Measurements from ENCODE around the gene SAC3D1.

The SAC3D1 gene

DNA sequence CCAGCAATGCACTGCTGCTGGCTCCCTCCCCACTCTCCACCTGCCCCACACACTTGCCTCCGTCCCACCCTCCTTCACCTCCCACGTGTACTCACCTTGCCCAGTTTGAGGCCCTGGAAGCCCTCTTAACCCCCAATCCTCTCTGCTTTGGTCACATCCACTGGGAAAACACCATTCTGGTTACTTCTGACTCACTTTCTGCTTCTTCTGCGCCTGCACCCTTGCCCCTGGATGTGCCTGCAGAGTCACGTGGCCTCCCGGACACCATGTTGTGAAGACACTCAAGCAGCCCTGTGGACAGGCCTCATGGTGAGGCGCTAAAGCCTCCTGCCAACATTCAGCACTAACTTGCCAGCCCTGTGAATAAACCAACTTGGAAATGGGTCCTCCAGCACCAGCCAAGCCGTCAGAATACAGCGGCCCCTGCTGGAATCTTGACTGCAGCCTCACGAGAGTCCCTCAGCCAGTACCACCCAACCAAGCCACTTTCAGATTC lies 20.0 kb downstream of the SAC3D1 start:
- no peak for DNase-seq (ENCODE audit: low spot score)

DNA sequence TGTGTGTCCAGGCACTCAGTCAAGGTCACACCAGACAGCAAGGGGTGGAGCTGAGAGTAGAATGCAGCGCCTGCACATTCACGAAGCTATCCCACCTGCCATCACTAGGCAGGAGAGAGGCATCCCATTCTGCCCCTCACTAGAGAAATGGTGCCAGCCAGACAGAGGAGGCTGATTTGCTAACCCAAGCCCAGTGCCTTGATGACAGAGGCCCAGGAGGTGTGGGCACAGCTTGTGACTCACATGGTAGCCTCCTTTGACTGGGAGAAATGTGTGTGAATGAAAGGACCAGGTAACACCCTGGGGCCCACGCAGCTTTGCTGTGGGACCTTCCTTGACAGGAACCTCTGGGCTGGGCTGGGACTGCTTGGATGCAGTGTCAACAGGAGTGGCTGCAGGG lies 22.5 kb downstream of the SAC3D1 start:
- no peak for DNase-seq (ENCODE audit: low spot score)

DNA sequence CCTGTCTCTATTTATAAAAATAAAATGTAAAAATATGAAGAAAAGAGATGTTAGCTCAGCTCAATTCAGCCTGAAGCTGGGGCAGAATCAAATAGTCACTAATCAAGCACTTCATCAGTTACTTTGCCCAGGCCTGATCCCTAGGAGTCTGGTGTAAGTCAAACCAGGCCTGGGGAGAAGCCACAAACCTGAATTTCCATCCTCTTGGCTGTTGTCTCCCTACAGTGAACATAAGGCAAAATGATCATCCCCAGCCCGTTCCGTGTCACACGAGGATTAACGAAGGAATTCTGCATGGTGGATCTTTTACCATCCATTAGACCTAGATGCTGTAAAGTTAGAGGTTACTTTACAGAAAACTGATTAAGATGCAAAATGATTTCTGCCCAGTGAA lies 23.8 kb downstream of the SAC3D1 start:
- no peak for DNase-seq (ENCODE audit: low spot score)

DNA sequence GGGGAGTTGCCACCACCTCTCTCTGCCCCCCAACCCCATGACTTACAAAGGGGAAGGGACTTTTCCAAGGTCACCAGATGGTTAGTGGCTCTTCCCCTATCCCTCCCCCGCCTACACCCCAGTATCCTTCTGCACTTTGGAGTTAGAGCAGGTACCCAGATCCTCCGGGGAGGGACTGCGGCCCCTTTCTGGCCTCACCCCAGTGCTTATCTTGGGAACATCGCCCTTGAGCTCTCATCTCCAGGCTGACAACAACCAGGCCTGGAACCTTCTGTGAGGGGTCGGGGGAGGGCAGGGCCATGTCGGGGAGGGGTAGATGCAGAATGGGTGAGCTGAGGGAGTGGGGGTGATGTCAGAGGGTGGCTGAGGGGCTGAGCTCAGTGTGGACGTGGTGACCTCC lies 24.8 kb downstream of the SAC3D1 start:
- no peak for DNase-seq (ENCODE audit: low spot score)

DNA sequence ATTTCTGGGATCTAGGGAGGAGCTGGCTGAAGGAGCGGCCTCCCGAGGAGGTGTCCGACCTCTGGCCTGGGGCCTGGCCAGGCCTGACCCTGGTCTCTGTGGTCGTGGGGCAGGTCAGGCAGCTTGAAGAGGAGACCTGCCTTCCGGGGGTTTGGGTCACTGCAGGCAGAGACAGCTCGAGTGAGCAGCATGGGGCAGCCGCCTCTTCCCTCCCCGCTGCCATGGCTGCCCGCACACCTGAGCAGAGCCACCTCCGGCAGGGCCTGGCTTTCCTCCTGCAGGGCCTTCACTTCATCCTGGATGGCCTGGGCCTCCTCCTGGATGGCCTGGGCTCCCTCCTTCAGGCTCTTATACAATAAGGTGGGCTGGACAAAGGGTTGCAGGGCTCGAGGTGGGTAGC lies 25.3 kb downstream of the SAC3D1 start:
- no peak for DNase-seq (ENCODE audit: low spot score)

DNA sequence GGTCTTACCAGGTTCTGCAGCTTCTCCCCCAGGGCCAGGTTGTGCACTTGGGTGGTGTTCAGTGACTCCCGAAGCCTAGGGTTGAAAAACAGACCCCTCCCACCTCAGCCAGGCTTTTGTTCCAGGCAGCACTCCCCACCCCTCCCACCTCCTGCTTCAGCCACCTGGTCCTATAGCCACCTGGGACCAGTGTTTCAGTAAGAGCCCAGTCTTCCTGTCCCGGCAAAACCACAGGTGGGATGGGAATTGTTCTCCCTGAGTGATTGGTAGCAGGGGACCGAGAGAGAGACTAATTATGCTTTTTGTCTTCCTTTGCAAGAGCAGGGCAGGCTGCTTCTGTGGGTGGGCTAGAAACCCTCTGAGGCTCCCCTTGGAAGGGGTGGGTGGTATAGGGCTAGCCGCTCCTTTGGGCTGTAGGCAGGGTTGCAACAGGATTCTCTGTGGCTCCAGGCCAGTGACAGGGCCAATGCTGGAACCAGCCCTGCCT lies 25.8 kb downstream of the SAC3D1 start:
- DNase-seq (ENCODE audit: low spot score) = no peak

DNA sequence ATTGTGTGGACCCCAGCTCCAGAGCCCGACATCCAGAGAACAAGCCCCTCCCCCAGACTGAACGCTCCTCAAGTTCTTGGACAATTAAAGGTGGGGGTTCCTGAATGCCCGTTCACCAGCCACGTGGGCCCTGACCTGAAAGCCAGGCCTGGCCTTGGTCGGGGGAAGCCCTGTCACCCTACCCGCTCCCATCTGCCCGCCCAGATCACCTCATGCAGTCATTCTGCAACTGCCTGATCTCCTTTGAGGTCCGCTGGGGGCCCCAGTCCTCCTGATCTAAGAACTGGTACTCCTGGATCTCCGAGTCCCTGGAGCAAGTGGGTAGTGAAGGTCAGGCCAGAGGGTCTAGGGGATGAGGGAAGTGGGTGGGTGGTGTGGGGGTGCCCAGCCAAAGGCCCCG lies 26.4 kb downstream of the SAC3D1 start:
- no peak for DNase-seq (ENCODE audit: low spot score)

DNA sequence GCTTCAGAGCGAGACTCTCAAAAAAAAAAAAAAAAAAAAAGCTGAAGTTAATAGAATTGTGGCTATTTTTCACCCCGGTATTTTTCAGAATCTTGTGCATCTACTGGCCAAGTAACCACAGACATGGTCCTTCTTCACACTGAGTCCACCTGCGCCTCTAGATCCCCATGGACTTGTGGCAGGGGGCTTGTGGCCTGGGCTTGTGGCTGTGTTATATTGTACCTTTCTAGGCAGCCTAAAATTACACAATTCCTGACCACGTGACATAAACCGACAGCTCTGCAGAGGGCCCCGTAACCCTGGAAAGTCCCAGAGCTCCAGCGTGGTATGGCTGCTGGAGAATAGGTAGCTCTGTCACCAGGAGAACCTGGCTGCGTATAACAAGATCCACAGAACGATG lies 28.2 kb downstream of the SAC3D1 start:
- DNase-seq (ENCODE audit: low spot score) = no peak

DNA sequence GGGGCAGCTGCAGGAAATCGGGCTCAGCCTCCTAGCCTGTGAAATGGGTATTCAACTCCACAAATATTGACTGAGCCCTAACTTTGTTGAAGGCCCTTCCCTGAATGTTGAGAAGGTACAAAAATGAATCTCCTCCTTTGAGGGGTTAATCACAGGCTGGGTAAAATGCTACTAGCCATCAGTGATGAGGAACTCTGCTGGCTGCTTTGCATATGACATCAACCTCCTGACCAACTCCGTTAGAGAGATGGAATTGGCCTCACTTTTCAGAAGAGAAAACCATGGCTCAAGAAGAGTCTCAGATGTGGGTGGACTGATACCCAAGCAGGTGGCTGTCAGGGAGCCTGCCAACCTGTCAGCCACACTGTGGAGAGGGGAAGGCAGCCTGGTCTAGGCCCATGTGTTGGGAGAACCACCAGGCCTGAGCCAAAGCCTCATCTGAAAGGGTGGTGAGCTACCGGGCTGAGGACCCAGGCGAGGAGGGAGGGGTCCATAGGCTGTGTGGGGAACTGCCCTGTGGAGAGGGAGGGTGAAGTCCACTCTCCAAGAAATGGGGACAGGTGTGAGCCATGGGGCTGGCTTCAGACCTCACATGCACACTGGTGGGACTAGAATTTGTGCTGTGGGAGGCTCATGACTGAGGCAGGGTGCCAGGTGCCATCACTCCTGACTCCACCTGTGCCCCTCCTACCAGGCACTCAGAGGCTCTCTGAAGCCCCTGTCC lies 31.1 kb downstream of the SAC3D1 start:
- DNase-seq (ENCODE audit: low spot score) = no peak

DNA sequence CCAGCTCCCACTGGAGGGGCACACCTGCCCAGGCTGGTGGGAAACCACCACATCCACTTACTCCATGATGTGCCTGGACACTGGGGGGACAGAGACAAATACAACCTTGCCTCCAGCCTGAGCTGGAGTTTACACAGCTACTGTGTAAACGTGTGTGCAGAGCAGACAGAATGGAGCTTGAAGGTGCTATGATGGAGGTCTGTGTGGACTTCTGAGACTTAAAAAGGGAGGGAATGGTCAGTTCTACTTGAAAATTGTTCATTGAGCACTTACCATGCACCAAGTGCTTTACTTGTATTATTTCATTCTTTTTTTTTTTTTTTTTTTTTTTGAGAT lies 31.6 kb downstream of the SAC3D1 start:
- DNase-seq (ENCODE audit: low spot score) = no peak

DNA sequence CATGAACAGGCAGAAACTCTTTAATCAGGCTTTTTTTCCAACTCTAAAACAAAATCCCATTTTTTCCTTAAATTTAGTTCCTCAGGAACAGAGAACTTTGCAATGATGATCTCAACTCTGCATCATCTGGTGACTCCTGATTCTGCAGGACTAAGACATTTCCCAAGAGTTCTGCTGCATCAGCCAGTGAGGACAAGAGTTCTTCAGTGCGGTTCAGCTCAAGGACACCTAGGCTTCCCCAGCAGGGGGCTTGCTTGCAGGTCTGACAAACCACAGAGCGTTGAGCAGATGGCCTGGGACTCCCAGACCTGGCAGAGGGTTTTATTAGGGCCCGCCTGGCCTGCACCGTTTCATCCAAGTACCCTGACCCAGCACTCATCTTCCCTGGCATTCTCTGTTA lies 36.4 kb downstream of the SAC3D1 start:
- no peak for DNase-seq (ENCODE audit: low spot score)

DNA sequence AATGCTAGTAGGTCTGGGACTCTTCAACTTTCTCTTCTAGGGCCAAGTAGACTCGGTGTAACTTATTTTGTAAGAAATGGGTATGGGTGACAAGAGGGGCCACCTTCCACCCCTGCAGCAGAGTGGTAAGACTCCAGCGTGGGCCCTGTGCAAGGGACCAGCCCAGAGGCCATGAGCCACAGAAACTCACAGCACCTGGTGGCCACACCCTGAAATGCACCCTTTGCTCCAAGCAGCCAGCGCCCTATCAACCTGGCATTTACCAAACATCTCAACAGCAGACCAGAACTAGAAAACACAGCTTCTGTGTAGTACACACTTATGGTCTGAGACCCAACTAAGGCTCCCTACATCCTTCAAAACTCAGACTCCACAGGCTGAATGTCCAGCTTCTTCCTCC lies 37.1 kb downstream of the SAC3D1 start:
- peak; percentile 81 for DNase-seq (ENCODE audit: low spot score)

DNA sequence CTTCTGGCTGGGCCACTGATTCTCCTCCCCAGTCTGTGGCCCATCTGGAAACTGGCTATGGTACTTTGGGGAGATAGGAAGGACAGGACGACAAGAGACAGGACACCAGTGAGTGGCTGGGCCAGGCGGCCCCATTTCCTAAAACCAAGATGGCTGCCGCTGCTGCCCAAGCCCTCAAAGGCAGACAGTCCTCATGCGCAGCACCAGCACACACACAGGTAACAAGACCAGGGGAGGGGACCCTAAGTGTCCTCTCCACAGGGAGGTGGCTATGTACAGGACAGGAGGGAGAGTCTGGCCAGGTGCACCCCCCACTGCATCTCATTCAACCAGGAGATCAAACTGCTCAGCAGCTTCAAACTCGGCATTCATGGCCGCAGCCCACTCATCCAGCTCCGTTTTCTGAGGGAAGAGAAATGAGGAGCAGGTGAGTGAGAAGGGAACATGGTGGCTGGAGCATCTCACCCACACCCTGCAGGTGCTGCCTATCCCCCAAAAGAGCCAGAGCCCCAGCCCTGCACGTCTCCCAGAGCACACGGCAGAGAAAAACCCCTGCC lies 37.9 kb downstream of the SAC3D1 start:
- no peak for DNase-seq (ENCODE audit: low spot score)

DNA sequence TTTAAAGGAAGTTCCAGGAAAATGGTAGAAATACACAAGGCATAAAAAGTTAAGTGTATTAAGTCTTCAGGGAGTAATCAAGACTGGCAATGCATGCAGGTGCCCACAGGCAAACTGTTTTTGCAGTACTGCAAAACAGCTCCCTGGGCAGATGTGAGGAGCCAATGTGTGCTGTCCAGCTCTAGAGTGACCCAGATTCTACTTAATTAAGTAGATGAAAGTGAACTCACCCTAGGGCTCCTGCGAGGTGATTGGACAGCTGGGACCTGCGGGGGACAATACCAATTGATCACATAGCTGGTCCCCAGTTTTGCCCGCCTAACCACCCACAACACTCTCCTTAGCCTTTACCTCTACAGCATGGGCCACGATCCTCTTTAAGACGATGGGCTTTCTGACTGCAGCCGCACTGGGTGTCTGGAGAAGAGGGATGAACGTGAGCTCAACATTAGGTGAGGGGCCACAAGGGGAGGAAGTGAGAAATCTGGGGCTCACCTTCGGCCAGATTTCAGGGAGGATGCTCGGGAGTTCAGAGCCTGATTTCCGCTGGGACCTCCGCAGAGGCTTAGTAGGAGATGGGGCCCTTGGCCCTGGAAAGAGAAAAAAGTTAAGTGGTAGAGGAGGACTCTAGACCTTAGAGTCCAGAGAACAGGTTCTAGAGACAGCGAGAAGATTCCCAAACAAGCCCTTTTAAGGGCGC lies 42.3 kb downstream of the SAC3D1 start:
- DNase-seq (ENCODE audit: low spot score) = no peak

DNA sequence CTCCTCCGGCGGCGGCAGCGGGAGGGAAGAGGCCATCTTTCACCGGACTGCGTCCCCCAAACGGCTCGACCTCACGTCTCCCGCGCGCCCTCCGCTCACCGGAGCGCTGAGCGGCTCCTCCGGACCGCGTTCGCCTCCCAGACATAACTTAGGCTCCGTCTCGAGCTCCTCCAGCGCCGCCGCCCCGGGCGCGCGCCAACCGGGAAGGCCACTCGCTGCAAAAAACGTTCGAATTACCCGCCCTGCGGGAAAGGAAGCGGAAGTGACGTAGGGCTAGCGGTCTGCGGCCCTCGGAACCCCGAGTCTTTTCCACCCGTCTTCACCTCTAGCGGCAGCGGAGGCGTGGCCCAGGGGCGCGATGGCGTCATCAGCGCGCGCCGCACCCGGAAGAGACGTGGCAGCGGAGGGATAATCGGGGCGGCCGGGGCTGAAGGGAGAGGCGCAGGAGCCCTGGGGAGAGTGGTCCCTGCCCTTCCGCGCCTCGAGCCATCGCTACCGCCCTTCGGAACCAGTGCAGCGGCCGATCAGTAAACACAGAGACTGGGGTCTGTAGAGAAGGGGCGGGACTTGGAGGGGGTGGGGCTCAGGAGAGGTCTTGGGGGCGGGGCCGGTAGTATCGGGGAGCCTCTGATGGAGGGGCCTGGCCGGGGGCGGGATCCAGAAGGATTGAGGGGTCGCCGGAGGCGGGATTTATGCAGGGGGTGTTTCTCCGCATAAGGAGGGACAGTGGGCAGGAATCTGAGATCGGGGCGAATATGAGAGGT lies 43.0 kb downstream of the SAC3D1 start, which contains the start of the genes CDCA5 and ZFPL1:
Gene CDCA5, minus strand, starts transcription at position 207 of the 764 bp plus-strand sequence. Its CDS starts 62 bp downstream, at position 145.
Gene ZFPL1, plus strand, starts transcription at position 389 of the 764 bp plus-strand sequence. CDS start 477 bp downstream, outside the sequence.
- peak; percentile 96 for DNase-seq (ENCODE audit: low spot score)

DNA sequence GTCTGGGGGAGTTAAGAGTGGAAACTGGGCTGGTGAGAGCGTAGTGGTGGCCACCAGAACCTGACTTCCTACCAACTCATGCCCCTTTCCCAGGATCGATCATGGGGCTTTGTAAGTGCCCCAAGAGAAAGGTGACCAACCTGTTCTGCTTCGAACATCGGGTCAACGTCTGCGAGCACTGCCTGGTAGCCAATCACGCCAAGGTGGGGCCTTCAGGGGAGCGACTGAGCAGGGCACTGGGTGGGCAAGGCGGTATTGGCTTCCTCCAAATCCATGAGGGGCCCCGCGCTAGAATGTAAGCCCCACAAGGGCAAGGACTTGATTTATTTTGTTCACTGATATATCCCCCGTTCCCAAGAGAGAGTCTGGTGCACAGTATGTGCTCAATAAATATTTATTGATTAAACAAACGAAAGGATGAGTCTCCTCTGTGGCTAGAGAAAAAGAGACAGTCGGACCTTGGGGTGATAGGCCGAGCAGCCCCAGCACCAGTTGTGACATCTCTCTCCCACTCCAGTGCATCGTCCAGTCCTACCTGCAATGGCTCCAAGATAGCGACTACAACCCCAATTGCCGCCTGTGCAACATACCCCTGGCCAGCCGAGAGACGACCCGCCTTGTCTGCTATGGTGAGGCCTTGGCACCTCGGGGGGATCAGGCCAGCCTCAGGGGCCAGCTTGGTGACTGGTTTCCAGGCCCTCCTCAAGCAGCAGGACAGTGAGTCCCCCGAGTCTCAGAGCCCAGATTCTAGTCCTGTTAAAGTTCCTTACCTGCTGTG lies 43.8 kb downstream of the SAC3D1 start:
- no peak for DNase-seq (ENCODE audit: low spot score)

DNA sequence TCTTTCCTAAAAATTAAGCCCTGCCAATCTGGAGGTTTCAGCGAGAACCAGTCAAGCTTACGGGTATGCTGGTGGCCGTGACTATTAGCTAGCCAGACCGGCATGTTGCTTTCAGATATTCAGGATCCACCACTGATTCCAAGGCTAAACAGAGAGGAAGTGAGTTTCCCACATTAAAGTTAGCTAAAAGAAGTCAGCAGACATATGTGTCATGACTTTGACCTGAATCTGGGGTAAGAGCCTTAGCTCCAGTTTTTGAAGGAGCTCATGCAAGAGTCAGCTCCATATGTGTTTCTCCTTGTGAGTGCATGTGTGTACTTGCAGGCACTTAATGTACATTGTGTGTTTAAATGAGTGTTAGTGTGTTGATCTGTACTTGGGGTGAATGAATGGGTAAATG lies 44.4 kb downstream of the SAC3D1 start:
- DNase-seq (ENCODE audit: low spot score) = no peak

DNA sequence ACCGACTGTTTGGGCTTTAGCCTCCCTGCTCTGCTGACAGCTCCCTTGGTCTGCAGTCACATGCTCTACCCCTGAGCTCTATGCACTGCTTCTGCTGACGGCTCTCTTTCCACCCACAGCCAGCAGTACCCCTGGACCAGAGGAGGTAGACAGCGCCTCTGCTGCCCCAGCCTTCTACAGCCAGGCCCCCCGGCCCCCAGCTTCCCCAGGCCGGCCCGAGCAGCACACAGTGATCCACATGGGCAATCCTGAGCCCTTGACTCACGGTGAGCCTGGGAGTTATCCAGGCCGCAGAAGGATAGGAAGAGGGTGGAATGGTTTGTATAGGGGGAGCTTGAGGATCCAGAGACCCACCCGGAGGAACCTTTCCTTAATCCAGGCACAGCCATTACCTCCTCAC lies 45.8 kb downstream of the SAC3D1 start:
- no peak for DNase-seq (ENCODE audit: low spot score)

DNA sequence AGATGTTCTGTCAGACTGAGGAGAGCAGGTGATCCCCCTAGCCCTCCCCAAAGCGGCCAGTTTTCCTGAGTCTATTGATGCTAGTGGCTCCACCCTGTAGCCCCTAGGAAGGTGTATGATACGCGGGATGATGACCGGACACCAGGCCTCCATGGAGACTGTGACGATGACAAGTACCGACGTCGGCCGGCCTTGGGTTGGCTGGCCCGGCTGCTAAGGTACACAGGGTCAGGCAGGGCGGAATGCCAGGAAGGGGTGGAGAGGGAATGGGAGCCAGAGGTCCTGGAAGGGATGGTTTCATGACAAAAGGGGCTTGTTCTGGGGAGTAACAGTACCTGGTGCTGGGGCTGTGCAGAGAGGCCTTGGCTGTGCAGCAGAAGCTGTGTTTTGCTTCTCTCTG lies 46.2 kb downstream of the SAC3D1 start:
- no peak for DNase-seq (ENCODE audit: low spot score)

DNA sequence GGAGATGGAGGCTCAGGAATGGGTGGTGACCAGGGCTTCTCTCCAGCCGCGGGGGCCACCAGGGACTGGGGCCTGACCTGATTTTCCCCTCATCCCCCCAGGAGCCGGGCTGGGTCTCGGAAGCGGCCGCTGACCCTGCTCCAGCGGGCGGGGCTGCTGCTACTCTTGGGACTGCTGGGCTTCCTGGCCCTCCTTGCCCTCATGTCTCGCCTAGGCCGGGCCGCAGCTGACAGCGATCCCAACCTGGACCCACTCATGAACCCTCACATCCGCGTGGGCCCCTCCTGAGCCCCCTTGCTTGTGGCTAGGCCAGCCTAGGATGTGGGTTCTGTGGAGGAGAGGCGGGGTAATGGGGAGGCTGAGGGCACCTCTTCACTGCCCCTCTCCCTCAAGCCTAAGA lies 46.8 kb downstream of the SAC3D1 start:
- DNase-seq (ENCODE audit: low spot score) = no peak

DNA sequence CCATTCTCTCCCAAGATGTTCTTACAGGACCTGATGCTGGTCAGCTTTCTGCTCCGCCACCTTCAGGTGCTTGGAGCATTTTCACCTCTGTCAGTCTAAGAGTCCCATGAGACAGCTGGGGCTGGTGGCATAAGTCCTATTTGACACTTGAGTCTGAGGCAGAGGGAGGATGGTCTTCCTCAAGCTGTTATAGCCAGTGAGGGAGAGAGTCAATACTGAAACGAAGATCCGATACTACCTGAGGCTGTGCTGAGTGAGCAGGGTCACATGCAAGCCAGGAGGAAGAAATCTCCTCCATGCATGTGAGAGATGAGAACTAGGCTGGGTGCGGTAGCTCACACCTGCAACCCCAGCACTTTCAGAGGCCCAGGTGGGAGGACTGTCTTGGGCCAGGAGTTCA lies 48.6 kb downstream of the SAC3D1 start:
- DNase-seq (ENCODE audit: low spot score) = no peak

DNA sequence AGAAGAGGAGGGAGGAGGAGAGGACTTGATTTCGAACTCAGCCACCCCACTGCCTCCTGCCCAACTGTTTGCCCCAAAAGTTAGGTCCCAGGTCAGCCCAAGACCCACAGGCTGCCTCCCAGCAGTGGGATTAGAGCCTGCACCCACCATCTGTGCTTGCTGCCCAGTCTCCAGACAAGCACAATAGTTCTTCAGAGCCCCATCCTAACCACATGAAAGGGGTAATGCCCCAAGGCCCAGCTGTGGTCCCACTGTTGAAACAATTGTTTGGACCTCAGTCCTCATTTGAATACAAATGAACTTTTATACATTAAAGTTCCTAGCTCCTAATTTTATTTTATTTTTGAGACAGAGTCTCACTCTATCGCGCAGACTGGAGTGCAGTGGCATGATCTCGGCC lies 49.6 kb downstream of the SAC3D1 start:
- DNase-seq (ENCODE audit: low spot score) = no peak

All from CD4-positive, alpha-beta T cell treated with Interleukin-2 at 100 ng/mL for 4 hours (primary cell).